T1000 (cell line): ENCODE data around the gene SHISAL1.

Source experiments
- DNase-seq: peaks from one replicate; lab custom pipeline; 2025; ENCODE audit warnings: mixed read lengths; lab: John Stamatoyannopoulos, UW

The SHISAL1 gene

DNA sequence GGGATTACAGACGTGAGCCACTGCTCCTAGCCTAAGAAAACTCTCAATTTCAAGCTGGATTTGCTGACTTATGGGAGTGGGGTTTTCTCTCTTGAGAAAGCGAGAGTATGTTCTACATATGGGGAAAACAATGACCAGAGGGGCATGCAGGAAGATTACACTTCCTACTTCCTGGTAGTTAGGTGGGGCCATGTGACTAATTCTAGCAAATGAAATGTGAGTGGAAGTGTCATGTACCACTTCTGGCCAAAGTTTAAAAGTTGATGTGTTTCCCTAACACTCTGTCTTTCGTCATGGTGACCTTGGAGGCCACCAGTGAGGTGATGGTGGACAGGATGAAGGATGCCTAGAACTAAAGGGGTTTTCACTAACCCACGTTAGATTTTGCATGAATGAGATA is 81.5 kb downstream of the SHISAL1 start:
- DNase-seq: no peak

GRCh38 chr22:44229809-44230208 is 82.9 kb downstream of the SHISAL1 start:
- DNase-seq: no peak

DNA sequence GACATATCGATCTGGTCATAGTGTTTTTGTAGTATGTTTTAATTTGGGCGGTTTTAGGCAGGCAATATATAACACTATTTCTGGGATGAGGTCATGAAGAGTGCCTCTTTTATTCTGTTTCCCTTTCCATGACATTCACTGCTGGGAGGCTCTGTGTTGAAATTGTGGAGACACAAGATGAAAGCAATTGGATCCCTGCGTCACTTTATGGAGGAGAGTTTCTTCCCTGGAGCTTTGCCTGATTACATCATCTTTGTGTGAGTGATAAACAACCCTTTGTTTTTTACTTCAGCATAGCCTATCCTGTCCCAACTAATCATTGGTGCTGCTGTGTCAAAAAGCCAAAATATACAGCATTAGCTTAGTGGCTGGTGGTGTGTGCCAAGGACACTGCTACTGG is 83.4 kb downstream of the SHISAL1 start:
- no peak for DNase-seq

GRCh38 chr22:44225812-44226211 is 86.9 kb downstream of the SHISAL1 start:
- no peak for DNase-seq

- DNase-seq: no peak
These were observed 87.6 kb downstream of the SHISAL1 start for GRCh38 chr22:44225091-44225689.

- no peak for DNase-seq
These were observed 88.6 kb downstream of the SHISAL1 start for GRCh38 chr22:44224166-44224565.

- DNase-seq: no peak
These were observed 90.9 kb downstream of the SHISAL1 start for GRCh38 chr22:44221710-44222475.

GRCh38 chr22:44220727-44221680 is 91.7 kb downstream of the SHISAL1 start:
- DNase-seq: no peak

- no peak for DNase-seq
These were observed 93.5 kb downstream of the SHISAL1 start for GRCh38 chr22:44219101-44219870.

GRCh38 chr22:44218071-44218470 is 94.7 kb downstream of the SHISAL1 start:
- no peak for DNase-seq

DNA sequence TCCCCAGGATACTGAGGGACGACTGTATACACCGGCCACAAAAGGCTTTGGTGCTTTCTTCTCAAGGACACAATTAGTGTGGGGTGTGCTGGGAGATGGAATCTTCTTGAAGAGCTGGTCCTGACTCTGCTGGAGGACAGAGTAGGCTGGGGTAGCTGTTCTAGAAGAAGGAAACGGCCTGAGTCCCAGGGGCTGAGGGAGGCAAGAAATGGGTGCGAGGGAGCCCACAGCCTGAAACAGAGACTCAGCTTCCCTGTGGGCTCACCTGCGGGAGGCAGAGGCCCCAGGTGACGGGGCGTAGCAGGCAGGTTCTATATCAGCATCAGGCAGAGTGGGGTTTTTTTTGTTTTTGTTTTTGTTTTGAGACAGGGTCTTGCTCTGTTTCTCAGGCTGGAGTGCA is 95.4 kb downstream of the SHISAL1 start:
- no peak for DNase-seq

- DNase-seq: no peak
These were observed 97.5 kb downstream of the SHISAL1 start for GRCh38 chr22:44215287-44215686.

DNA sequence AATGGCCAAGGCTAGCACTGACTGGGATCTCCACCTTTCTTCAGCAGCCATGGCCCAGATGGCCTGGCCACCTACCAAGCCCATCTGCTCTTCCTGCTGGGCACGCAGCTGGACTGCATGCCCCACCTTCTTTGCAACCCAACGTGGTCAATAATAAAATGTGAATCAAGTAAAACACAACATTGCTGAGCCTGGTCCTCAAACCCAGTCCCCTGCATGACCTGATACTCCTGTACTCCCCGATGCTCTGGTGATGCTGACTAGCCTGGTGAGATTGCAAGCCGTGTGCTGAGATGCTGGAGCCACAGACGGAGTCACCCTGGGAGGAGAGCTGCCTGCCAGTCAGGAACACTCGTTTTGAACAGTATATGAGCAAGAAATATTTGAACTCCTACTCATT is 98.0 kb downstream of the SHISAL1 start:
- no peak for DNase-seq

DNA sequence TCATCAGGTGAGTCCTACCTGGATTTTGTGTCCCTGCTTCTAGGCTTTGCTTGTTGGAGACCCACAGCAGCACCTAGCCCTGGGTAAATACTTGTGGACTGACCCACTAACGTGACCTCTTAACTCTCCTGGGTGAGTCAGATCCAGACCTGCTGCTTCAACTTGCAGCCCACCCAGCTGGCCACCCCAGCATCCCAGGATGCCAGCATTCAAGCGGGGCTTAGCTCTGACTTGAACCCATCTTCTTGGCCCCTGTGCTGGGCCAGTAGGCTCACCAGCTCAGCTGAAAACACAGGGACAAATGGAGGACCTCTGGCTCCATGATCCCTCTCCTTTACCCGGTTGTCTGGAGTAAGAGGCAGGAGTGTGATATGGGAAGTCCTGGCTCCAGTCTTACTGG is 98.6 kb downstream of the SHISAL1 start:
- DNase-seq: no peak

DNA sequence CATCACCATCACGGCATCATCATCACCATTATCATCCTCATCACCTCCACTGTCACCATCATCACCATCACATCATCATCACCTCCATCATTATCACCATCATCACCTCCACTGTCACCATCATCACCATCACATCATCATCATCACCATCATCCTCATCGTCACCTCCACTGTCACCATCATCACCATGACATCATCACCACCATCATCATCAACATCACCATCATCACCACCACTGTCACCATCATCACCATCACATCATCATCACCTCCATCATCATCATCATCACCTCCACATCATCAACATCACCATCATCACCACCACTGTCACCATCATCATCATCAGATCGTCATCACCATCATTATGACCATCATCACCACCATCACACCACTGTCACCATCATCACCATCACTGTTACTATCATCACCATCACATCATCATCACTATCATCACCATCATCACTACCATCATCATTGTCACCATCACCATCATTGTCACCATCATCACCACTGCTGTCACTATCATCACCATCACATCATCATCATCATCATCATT is 99.2 kb downstream of the SHISAL1 start:
- no peak for DNase-seq

DNA sequence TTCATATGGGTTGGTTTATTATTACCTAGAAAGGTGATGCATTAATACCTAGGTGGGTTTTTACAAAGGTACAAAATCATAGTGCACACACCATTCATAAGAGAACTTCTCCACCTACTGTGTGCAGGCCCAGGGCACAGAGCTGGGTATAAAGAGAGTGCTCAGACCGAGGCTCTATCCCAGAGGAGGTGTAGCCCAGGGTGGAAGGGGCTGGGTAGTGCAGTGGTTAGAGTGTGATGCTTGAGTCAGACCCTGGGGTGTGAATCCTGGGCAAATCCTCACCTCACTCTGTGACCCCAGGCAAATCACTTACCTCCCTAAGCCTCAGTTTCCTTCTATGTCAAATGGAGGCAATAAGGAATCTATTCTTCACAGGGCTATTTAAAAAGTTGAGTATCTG is 99.8 kb downstream of the SHISAL1 start:
- no peak for DNase-seq

GRCh38 chr22:44211946-44212930 is 100.5 kb downstream of the SHISAL1 start:
- DNase-seq: no peak

GRCh38 chr22:44211256-44211945 is 101.3 kb downstream of the SHISAL1 start:
- no peak for DNase-seq

GRCh38 chr22:44210722-44211121 is 102.0 kb downstream of the SHISAL1 start:
- DNase-seq: no peak

DNA sequence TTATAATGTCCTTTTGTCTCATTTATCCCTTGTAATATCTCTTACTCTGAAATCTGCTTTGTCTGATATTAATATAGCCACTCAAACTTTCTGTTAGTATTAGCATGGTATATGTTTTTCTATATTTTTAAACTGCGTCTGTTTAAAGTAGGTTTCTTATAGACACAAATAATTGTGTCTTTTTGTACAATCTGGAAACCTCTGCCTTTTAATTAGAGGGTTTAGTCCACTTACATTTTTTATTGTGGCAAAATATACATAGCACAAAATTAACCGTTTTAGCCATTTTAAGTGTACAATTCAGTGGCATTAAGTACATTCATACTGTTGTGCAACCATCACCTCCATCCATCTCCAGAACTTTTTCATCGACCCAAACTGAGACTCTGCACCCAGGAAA is 103.4 kb downstream of the SHISAL1 start:
- DNase-seq: no peak
